ENCODE data around the gene LBH. TPM values are rescaled to one million over a fixed set of nuclear protein-coding genes. Genes with fewer than 3 reads are reported as not detected.

The LBH gene
- total RNA-seq, 1 experiment from 2014 or later, result 128 TPM

GRCh38 chr2:30273574-30273929 is 42.2 kb downstream of the LBH start:
- no peak for DNase-seq (ENCODE audit: low read depth)

GRCh38 chr2:30275256-30275655 is 43.9 kb downstream of the LBH start:
- DNase-seq (ENCODE audit: low read depth), result no peak

GRCh38 chr2:30276455-30276911 is 45.1 kb downstream of the LBH start:
- DNase-seq (ENCODE audit: low read depth), result no peak

GRCh38 chr2:30277582-30277981 is 46.2 kb downstream of the LBH start:
- no peak for DNase-seq (ENCODE audit: low read depth)

GRCh38 chr2:30278419-30278818 is 47.1 kb downstream of the LBH start:
- no peak for DNase-seq (ENCODE audit: low read depth)

- DNase-seq (ENCODE audit: low read depth), result no peak
These were observed 49.5 kb downstream of the LBH start for GRCh38 chr2:30280596-30281434.

- DNase-seq (ENCODE audit: low read depth), result no peak
These were observed 50.7 kb downstream of the LBH start for GRCh38 chr2:30282081-30282480.

GRCh38 chr2:30282721-30283120 is 51.4 kb downstream of the LBH start:
- no peak for DNase-seq (ENCODE audit: low read depth)

- no peak for DNase-seq (ENCODE audit: low read depth)
These were observed 52.7 kb downstream of the LBH start for GRCh38 chr2:30283931-30284565.

GRCh38 chr2:30285758-30286157 is 54.4 kb downstream of the LBH start:
- no peak for DNase-seq (ENCODE audit: low read depth)

- DNase-seq (ENCODE audit: low read depth), result no peak
These were observed 56.0 kb downstream of the LBH start for GRCh38 chr2:30287190-30287840.

GRCh38 chr2:30287857-30288513 is 56.7 kb downstream of the LBH start:
- DNase-seq (ENCODE audit: low read depth), result no peak

- no peak for DNase-seq (ENCODE audit: low read depth)
These were observed 57.2 kb downstream of the LBH start for GRCh38 chr2:30288561-30288960.

GRCh38 chr2:30293303-30293921 is 62.1 kb downstream of the LBH start:
- DNase-seq (ENCODE audit: low read depth), result peak; percentile 99

- no peak for DNase-seq (ENCODE audit: low read depth)
These were observed 62.8 kb downstream of the LBH start for GRCh38 chr2:30294133-30294532.

- no peak for DNase-seq (ENCODE audit: low read depth)
These were observed 65.2 kb downstream of the LBH start for GRCh38 chr2:30296496-30296895.

GRCh38 chr2:30298302-30298701 is 67.0 kb downstream of the LBH start:
- DNase-seq (ENCODE audit: low read depth), result no peak

GRCh38 chr2:30300122-30300455 is 68.8 kb downstream of the LBH start:
- no peak for DNase-seq (ENCODE audit: low read depth)

GRCh38 chr2:30300456-30301221 is 69.3 kb downstream of the LBH start:
- DNase-seq (ENCODE audit: low read depth), result no peak

- no peak for DNase-seq (ENCODE audit: low read depth)
These were observed 70.2 kb downstream of the LBH start for GRCh38 chr2:30301551-30301950.

- no peak for DNase-seq (ENCODE audit: low read depth)
These were observed 71.2 kb downstream of the LBH start for GRCh38 chr2:30302566-30302965.
